NB4 (cell line): ENCODE results near the gene SAMD11.

Experiments
- MYC ChIP-seq: IDR thresholded peaks from 2 replicates; pipeline ENCODE4 v1.6.1; 2011; ENCODE audit warnings: low read depth, low read length
- POLR2A ChIP-seq: IDR thresholded peaks from 2 replicates; pipeline ENCODE4 v1.6.1; 2011; ENCODE audit warnings: mild to moderate bottlenecking; ENCODE audit not compliant: insufficient read length; ENCODE audit errors: extremely low read depth
- TF ChIP-seq, protein P1 (sequence below): IDR thresholded peaks from one replicate; pipeline ENCODE4 v1.5.1; 2012; ENCODE audit warnings: low read depth, low read length
- TF ChIP-seq, protein P2 (sequence below): IDR thresholded peaks from 2 replicates; pipeline ENCODE4 v1.6.1; 2011; ENCODE audit warnings: low read depth, low read length

DNA sequence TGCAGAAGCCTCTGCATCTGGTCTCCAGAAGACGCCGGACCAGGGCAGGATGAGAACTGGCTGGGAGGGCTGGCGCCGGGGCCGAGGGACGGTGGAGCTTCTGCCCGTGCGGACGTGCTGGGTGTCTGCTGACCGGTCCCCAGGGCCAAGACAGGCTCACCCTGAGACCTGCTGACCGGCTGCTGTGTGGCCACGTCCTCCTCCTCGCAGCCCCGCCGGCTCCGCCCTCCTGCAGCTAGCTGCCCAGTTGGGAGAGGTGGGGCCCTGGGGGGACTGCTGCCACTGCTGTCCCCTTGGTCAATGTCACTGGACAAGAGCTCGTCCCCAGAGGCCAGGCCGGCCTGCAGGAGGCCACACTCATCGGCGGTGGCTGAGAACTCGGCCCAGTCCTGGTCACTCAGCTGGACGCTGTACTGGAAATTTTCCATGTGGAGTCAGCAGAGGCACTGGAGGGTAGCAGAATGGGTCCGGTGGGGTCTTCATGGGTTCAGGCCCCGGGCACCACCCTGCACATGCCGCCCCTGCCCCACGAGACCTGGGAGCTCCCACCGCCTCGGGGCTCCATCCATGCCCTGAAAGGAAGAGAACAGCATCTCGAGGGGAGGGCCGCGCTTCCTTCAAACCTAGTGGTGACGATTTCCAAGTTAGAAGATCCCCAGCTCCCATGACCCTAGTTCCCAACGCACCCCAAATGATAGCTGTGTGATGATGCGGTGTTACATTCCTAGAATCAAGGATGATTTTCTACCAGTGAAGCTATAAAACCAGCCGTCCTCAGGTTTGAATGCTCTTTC lies 57.1 kb downstream of the SAMD11 start:
- no peak for TF ChIP-seq POLR2A
- TF ChIP-seq, protein P1, sequence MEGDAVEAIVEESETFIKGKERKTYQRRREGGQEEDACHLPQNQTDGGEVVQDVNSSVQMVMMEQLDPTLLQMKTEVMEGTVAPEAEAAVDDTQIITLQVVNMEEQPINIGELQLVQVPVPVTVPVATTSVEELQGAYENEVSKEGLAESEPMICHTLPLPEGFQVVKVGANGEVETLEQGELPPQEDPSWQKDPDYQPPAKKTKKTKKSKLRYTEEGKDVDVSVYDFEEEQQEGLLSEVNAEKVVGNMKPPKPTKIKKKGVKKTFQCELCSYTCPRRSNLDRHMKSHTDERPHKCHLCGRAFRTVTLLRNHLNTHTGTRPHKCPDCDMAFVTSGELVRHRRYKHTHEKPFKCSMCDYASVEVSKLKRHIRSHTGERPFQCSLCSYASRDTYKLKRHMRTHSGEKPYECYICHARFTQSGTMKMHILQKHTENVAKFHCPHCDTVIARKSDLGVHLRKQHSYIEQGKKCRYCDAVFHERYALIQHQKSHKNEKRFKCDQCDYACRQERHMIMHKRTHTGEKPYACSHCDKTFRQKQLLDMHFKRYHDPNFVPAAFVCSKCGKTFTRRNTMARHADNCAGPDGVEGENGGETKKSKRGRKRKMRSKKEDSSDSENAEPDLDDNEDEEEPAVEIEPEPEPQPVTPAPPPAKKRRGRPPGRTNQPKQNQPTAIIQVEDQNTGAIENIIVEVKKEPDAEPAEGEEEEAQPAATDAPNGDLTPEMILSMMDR = no peak
- TF ChIP-seq, protein P2, sequence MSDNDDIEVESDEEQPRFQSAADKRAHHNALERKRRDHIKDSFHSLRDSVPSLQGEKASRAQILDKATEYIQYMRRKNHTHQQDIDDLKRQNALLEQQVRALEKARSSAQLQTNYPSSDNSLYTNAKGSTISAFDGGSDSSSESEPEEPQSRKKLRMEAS = no peak
- TF ChIP-seq MYC = no peak
